ENCODE results near the gene REM1. TPM values are rescaled to one million over a fixed set of nuclear protein-coding genes. Genes with fewer than 3 reads are reported as not detected.

Gene REM1
- total RNA-seq, 1 experiment from 2014 or later = not detected

- H3K9ac ChIP-seq (ENCODE audit: extremely low read depth, insufficient read length, low read length) = no peak overlapping the region
- no peak overlapping the region for H3T11ph ChIP-seq (ENCODE audit: low read length)
- H3K14ac ChIP-seq (ENCODE audit: insufficient read depth, low read length) = no peak overlapping the region
- H2BK5ac ChIP-seq (ENCODE audit: insufficient read length, low read length) = no peak overlapping the region
- H4K91ac ChIP-seq (ENCODE audit: insufficient read length, low read depth, low read length) = no peak overlapping the region
- H3K27ac Mint-ChIP-seq = no peak overlapping the region
- H4K20me1 ChIP-seq (ENCODE audit: control insufficient read depth, insufficient read depth, insufficient read length) = no peaks in the 10 kb centered on the region
- H3K9me3 ChIP-seq (ENCODE audit: control insufficient read depth, low read depth, low read length) = peaks cover 48% of the 10 kb centered on the region
- no peaks in the 10 kb centered on the region for H3K79me2 ChIP-seq (ENCODE audit: insufficient read depth, low read length)
- no peak overlapping the region for H3K27ac ChIP-seq (ENCODE audit: insufficient read length, low read depth, low read length)
- H3K36me3 Mint-ChIP-seq (ENCODE audit: insufficient read depth in 1 of 3, low read depth in 3 of 3) = peaks cover 0 to 29% (median 4%) of the 10 kb centered on the region in 3 experiments; a peak in 4 of 7 replicates
- H2BK120ac ChIP-seq (ENCODE audit: low read depth, low read length, poor library complexity, severe bottlenecking) = no peak overlapping the region
- no peak overlapping the region for H4K8ac ChIP-seq (replicated peaks; ENCODE audit: insufficient read length, low read depth, low read length)
- no peak overlapping the region for H3K4me3 Mint-ChIP-seq
- no peaks in the 10 kb centered on the region for H3K4me1 ChIP-seq (ENCODE audit: insufficient read depth, low read length)
- H4K5ac ChIP-seq (ENCODE audit: insufficient read length, low read depth, low read length) = no peak overlapping the region
- H2BK12ac ChIP-seq (ENCODE audit: insufficient read length, low read depth, low read length) = no peak overlapping the region
- no peak overlapping the region for H3K4ac ChIP-seq (ENCODE audit: low read depth, low read length)
- no peak for TF ChIP-seq CTCF (conservative IDR thresholded peaks at IDR 0.05)
- no peak overlapping the region for H3K18ac ChIP-seq (ENCODE audit: insufficient read length, low read depth, low read length)
- H3K4me1 Mint-ChIP-seq = no peaks in the 10 kb centered on the region
- H3K27me3 ChIP-seq (ENCODE audit: insufficient read depth, low read length) = no peaks in the 10 kb centered on the region
- H3K23me2 ChIP-seq (ENCODE audit: insufficient read length, low read depth, low read length, poor library complexity, severe bottlenecking) = no peaks in the 10 kb centered on the region
- WGBS (ENCODE audit: extremely low coverage, insufficient read length, low lambda C conversion rate) = no CpG with 5 or more reads among the region's 3 CpGs
- H3K27me3 Mint-ChIP-seq (ENCODE audit: low read depth) = peaks cover 8% of the 10 kb centered on the region
- no peak overlapping the region for H3K23ac ChIP-seq (ENCODE audit: insufficient read length, low read depth, low read length)
- H3K56ac ChIP-seq (ENCODE audit: insufficient read length, low read depth, low read length) = no peak overlapping the region
- H3K79me1 ChIP-seq (ENCODE audit: insufficient read depth, low read depth, low read length, poor library complexity, severe bottlenecking) = no peaks in the 10 kb centered on the region
- DNase-seq = no peak
- H3K4me2 ChIP-seq (ENCODE audit: insufficient read depth, insufficient read length, low read length) = no peak overlapping the region
- H2AFZ ChIP-seq (ENCODE audit: low read length) = no peak overlapping the region
- H3K9me3 Mint-ChIP-seq = peaks cover 68 to 89% of the 10 kb centered on the region in 2 experiments
- no peak overlapping the region for H2BK20ac ChIP-seq (ENCODE audit: low read depth, low read length, poor library complexity, severe bottlenecking)
- H2BK15ac ChIP-seq (ENCODE audit: low read depth, low read length) = no peak overlapping the region
- no peak overlapping the region for H2AK5ac ChIP-seq (ENCODE audit: insufficient read length, low read length)
Measured at GRCh38 chr20:31490752-31491151, 15.7 kb downstream of the REM1 start.
